OCI-LY3 (cell line): Measurements from ENCODE around the gene CCT8.

ENCODE experiments used
- H2AFZ ChIP-seq: fragments of 200-600, 300-600 bp; shearing (Covaris generic); 2 replicates; pipeline ENCODE4 v1.6.0; 2014; ENCODE audit warnings: antibody characterized with exemption, low read depth, low read length
- H3K27ac ChIP-seq: fragments of 200-600, 300-600 bp; sonication (generic); 2 replicates; pipeline ENCODE4 v1.5.1; 2014; ENCODE audit warnings: mild to moderate bottlenecking, low read length, moderate library complexity, mixed read lengths
- H3K27me3 ChIP-seq: fragments of 200-600, 300-600 bp; sonication (generic); 2 replicates; pipeline ENCODE4 v1.6.1; 2014; ENCODE audit warnings: low read depth, low read length, mixed read lengths
- H3K36me3 ChIP-seq: fragments of 200-600, 300-600 bp; sonication (generic); replicated peaks from 2 replicates; pipeline ENCODE3; 2014; ENCODE audit warnings: low read depth, low read length, mixed read lengths
- H3K4me1 ChIP-seq: fragments of 300-600, 200-600 bp; sonication (generic); 2 replicates; pipeline ENCODE4 v1.6.1; 2014; ENCODE audit warnings: low read length, mixed read lengths
- H3K4me2 ChIP-seq: fragments of 200-600, 300-600 bp; sonication (generic); 2 replicates; pipeline ENCODE4 v1.6.1; 2014; ENCODE audit warnings: low read length, mixed read lengths
- H3K4me3 ChIP-seq: fragments of 300-600, 200-600 bp; sonication (generic); 2 replicates; pipeline ENCODE4 v1.5.1; 2014; ENCODE audit warnings: antibody characterized with exemption, mild to moderate bottlenecking, low read length, moderate library complexity
- H3K79me2 ChIP-seq: fragments of 300-600, 200-600 bp; shearing (Covaris generic); 2 replicates; pipeline ENCODE4 v1.6.1; 2014; ENCODE audit warnings: mild to moderate bottlenecking, low read length, mixed read lengths
- H3K9ac ChIP-seq: fragments of 300-600, 200-600 bp; shearing (Covaris generic); 2 replicates; pipeline ENCODE4 v1.6.0; 2014; ENCODE audit warnings: mild to moderate bottlenecking, low read length, moderate library complexity
- H3K9me3 ChIP-seq: fragments of 200-600, 300-600 bp; shearing (Covaris generic); 2 replicates; pipeline ENCODE4 v1.6.1; 2014; ENCODE audit warnings: low read length, mixed read lengths; ENCODE audit not compliant: insufficient read depth
- H4K20me1 ChIP-seq: fragments of 200-600, 300-600 bp; sonication (generic); 2 replicates; pipeline ENCODE4 v1.6.1; 2016; ENCODE audit warnings: low read length, mixed read lengths; ENCODE audit not compliant: insufficient read depth
- EZH2phosphoT487 ChIP-seq: fragments of 200-600 bp; shearing (Covaris generic); IDR thresholded peaks from 2 replicates; pipeline ENCODE4 v1.6.1; 2018; ENCODE audit warnings: antibody characterized with exemption, mixed run types, low read depth
- TF ChIP-seq, protein P1 (sequence below): fragments of 200-600, 300-600 bp; sonication (generic); IDR thresholded peaks from 2 replicates; pipeline ENCODE4 v1.5.1; 2014; ENCODE audit warnings: antibody characterized with exemption, low read length, low read depth

Gene CCT8

DNA sequence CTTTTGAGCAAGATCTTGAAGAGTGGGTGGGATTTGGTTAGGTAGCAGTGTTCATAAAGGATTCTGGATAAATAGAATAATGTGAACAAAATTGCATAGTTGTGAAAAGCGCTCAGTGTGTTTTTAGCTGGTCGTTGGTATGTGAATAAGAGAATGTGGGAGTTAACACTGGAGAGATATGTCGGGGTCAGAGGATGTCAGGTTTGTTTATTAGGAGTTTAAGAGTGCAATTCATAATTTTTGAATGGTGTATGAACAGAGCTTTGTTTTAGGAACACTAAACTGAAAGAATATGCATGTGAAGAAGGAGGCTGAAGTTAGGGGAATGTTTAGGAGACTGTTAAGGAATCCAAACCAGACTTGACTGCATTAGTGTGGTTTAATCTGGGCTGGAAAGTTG, 39.6 kb downstream of the CCT8 start:
- Histone ChIP-seq H3K27me3 (no peaks in the 10 kb centered on the region), H3K27ac (no peak overlapping the region), H4K20me1 (no peaks in the 10 kb centered on the region), H3K36me3 (peaks cover 36% of the 10 kb centered on the region), H3K9me3 (no peaks in the 10 kb centered on the region), H3K4me3 (no peak overlapping the region), H3K9ac (no peak overlapping the region), H3K4me1 (peaks cover 7% of the 10 kb centered on the region), H3K4me2 (no peak overlapping the region), H3K79me2 (peaks cover 8% of the 10 kb centered on the region), H2AFZ (no peak overlapping the region)
- TF ChIP-seq, protein P1, sequence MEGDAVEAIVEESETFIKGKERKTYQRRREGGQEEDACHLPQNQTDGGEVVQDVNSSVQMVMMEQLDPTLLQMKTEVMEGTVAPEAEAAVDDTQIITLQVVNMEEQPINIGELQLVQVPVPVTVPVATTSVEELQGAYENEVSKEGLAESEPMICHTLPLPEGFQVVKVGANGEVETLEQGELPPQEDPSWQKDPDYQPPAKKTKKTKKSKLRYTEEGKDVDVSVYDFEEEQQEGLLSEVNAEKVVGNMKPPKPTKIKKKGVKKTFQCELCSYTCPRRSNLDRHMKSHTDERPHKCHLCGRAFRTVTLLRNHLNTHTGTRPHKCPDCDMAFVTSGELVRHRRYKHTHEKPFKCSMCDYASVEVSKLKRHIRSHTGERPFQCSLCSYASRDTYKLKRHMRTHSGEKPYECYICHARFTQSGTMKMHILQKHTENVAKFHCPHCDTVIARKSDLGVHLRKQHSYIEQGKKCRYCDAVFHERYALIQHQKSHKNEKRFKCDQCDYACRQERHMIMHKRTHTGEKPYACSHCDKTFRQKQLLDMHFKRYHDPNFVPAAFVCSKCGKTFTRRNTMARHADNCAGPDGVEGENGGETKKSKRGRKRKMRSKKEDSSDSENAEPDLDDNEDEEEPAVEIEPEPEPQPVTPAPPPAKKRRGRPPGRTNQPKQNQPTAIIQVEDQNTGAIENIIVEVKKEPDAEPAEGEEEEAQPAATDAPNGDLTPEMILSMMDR = no peak
- no peak for TF ChIP-seq EZH2phosphoT487

DNA sequence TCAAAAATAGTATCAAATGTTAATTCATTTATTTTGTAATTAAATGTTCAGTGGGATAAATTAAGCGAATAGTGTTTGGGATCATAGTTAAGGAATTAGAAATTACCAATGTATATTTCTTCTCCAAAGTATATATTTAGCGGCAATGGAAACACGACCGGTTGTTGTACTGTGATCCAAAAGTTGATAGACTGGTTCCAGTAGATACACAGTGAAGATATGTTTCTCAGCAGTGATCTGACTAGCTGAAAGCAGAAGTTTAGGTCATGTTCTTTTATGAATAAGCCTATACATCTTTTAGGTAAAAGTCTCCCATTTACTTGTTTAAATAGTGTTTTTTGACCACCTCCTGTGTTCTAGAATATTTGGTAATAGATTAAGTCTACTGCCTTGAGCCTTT, 40.1 kb downstream of the CCT8 start:
- H3K9ac ChIP-seq = no peak overlapping the region
- TF ChIP-seq EZH2phosphoT487 = no peak
- TF ChIP-seq, protein P1 = no peak
- no peaks in the 10 kb centered on the region for H3K27me3 ChIP-seq
- no peaks in the 10 kb centered on the region for H3K9me3 ChIP-seq
- peaks cover 14% of the 10 kb centered on the region for H3K79me2 ChIP-seq
- no peak overlapping the region for H3K27ac ChIP-seq
- no peak overlapping the region for H3K4me3 ChIP-seq
- no peaks in the 10 kb centered on the region for H4K20me1 ChIP-seq
- H3K4me1 ChIP-seq = peaks cover 7% of the 10 kb centered on the region
- H2AFZ ChIP-seq = no peak overlapping the region
- H3K36me3 ChIP-seq = peaks cover 39% of the 10 kb centered on the region
- no peak overlapping the region for H3K4me2 ChIP-seq

DNA sequence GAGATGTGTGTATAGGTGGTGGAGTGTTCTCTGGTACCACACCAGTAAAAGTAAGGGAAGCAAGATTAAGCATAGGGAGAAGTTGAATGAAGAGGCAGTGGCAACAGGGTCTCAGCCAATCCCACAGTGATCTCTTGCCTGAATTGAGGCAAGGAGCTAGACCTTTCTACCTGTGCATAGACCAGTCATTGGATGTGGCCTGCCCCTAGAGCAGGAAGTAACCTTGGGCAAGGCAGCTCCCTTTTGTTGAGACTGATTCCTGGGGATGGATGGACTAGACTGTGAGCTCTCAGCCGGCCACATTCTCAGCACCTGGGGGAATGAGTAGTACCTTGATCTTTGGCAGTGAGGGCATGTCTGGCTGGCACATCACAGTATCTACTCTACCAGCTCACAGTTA, 42.5 kb downstream of the CCT8 start:
- no peak overlapping the region for H3K4me2 ChIP-seq
- no peak overlapping the region for H2AFZ ChIP-seq
- peaks cover 22% of the 10 kb centered on the region for H3K36me3 ChIP-seq
- H3K9ac ChIP-seq = no peak overlapping the region
- peaks cover 9% of the 10 kb centered on the region for H3K4me1 ChIP-seq
- no peak overlapping the region for H3K4me3 ChIP-seq
- no peak overlapping the region for H3K27ac ChIP-seq
- no peaks in the 10 kb centered on the region for H3K27me3 ChIP-seq
- no peaks in the 10 kb centered on the region for H3K9me3 ChIP-seq
- H3K79me2 ChIP-seq = peaks cover 38% of the 10 kb centered on the region
- H4K20me1 ChIP-seq = no peaks in the 10 kb centered on the region
- TF ChIP-seq, protein P1 = no peak
- TF ChIP-seq EZH2phosphoT487 = no peak

DNA sequence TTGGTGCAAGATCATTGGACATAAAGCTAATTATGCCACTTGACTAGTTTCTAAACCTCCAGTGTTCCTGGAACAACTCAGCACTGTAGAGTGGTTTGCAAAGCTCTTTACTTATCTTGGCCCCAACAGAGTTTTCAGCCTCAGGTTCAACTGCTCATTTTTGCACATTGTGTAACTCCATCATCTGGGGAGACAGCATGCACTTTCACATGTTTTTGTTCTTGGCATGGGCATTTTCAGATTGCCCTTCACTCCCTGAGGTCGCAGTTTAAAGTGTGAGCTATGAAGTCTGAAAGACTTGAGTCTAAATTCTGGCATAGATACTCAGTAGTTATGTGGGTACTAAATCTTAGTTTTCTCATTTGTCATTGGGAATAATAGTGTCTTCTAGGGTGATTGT, 43.9 kb downstream of the CCT8 start:
- peaks cover 51% of the 10 kb centered on the region for H3K79me2 ChIP-seq
- no peak overlapping the region for H3K27ac ChIP-seq
- H4K20me1 ChIP-seq = no peaks in the 10 kb centered on the region
- no peak overlapping the region for H3K4me2 ChIP-seq
- H3K36me3 ChIP-seq = peaks cover 22% of the 10 kb centered on the region
- H3K4me3 ChIP-seq = no peak overlapping the region
- no peak overlapping the region for H3K9ac ChIP-seq
- TF ChIP-seq, protein P1 = no peak
- TF ChIP-seq EZH2phosphoT487 = no peak
- H3K4me1 ChIP-seq = peaks cover 9% of the 10 kb centered on the region
- H2AFZ ChIP-seq = no peak overlapping the region
- no peaks in the 10 kb centered on the region for H3K9me3 ChIP-seq
- H3K27me3 ChIP-seq = no peaks in the 10 kb centered on the region
